A549 (cell line): Measurements from ENCODE around the gene MORN1. TPM values are rescaled to one million over a fixed set of nuclear protein-coding genes. Genes with fewer than 3 reads are reported as not detected.

ENCODE experiments used
- ATAC-seq, 2 experiments: fragments of 200-7000 bp in 1 of 2; fragments of >200 bp in 1 of 2; cut with Nextera tagmentation in 1 of 2; cut with Tn5 transposase in 1 of 2; 3 replicates each; pipeline versions ENCODE4 v1.8.0 to v1.9.1; 2018 to 2020; ENCODE audit warnings: mild to moderate bottlenecking in 1 of 2, moderate library complexity in 1 of 2
- CTCF ChIA-PET: fragments of 300-600 bp; sonication (Branson Sonifier 250); formaldehyde crosslinking; extraction: SDS; loops from one replicate; lab custom pipeline; 2021; ENCODE audit warnings: antibody characterized with exemption, inconsistent platforms; lab: Yijun Ruan, JAX
- POLR2A ChIA-PET: fragments of 350-600 bp; formaldehyde crosslinking; extraction: SDS; loops from one replicate; lab custom pipeline; 2021; ENCODE audit warnings: antibody characterized with exemption, inconsistent platforms; lab: Yijun Ruan, JAX
- DNase-seq, 2 experiments: peaks; one replicate each; pipeline versions ENCODE4 v3.0.0 to v3.0.0-alpha.2; 2011 to 2016; ENCODE audit warnings: low read depth in 1 of 2, low spot score in 1 of 2
- FAIRE-seq: peaks from 2 replicates; lab custom pipeline; 2011; peaks lifted over from hg19 to GRCh38; lab: Jason Lieb, UNC
- H3K27ac ChIP-seq, 2 experiments: fragments of >200 bp; sonication (Bioruptor Twin); formaldehyde crosslinking; 3 replicates each; pipeline ENCODE4 v1.5.1; 2016 to 2017
- H3K4me1 ChIP-seq: fragments of >200 bp; sonication (Bioruptor Twin); formaldehyde crosslinking; 3 replicates; pipeline ENCODE4 v1.6.1; 2016
- H3K4me2 ChIP-seq: fragments of >200 bp; sonication (Bioruptor Twin); formaldehyde crosslinking; 3 replicates; pipeline ENCODE4 v1.6.1; 2016
- H3K4me3 ChIP-seq: fragments of >200 bp; sonication (Bioruptor Twin); formaldehyde crosslinking; 3 replicates; pipeline ENCODE4 v1.5.1; 2016
- H3K9me3 ChIP-seq: fragments of >200 bp; sonication (Bioruptor Twin); formaldehyde crosslinking; 3 replicates; pipeline ENCODE4 v1.6.1; 2016
- CHD2 ChIP-seq: fragments of 150-350 bp; IDR thresholded peaks from 2 replicates; pipeline ENCODE4 v1.6.1; 2014; ENCODE audit warnings: low read length; ENCODE audit not compliant: partially characterized antibody
- EHF ChIP-seq: fragments of 250-450 bp; sonication (Bioruptor Pico); IDR thresholded peaks from 2 replicates; pipeline ENCODE4 v1.5.0; 2020; ENCODE audit warnings: mild to moderate bottlenecking
- FOSL2 ChIP-seq, 2 experiments: fragments of 450-650 bp in 1 of 2; fragments of >200 bp in 1 of 2; sonication (Bioruptor Twin) in 1 of 2; formaldehyde crosslinking; IDR thresholded peaks; 2 replicates each; pipeline versions ENCODE4 v1.5.0 to v1.6.1; 2016 to 2020; ENCODE audit warnings: mild to moderate bottlenecking in 1 of 2, moderate library complexity in 1 of 2
- FOXS1 ChIP-seq: fragments of 250-450 bp; sonication (Bioruptor Pico); IDR thresholded peaks from 2 replicates; pipeline ENCODE4 v1.5.0; 2020; ENCODE audit warnings: mild to moderate bottlenecking, moderate library complexity
- GATA3 ChIP-seq: IDR thresholded peaks from 2 replicates; pipeline ENCODE4 v1.6.1; 2012; ENCODE audit warnings: borderline replicate concordance
- HOXA7 ChIP-seq: fragments of 250-450 bp; sonication (Bioruptor Pico); IDR thresholded peaks from 2 replicates; pipeline ENCODE4 v1.5.0; 2020; ENCODE audit warnings: mild to moderate bottlenecking, moderate library complexity
- HOXB13 ChIP-seq: fragments of 250-450 bp; sonication (Bioruptor Pico); IDR thresholded peaks from 2 replicates; pipeline ENCODE4 v1.5.0; 2020; ENCODE audit warnings: low read depth, mild to moderate bottlenecking, moderate library complexity
- JUNB ChIP-seq: fragments of >200 bp; sonication (Bioruptor Twin); formaldehyde crosslinking; IDR thresholded peaks from 2 replicates; pipeline ENCODE4 v1.6.1; 2016
- KDM1A ChIP-seq: fragments of 200-600 bp; sonication (generic); IDR thresholded peaks from 2 replicates; pipeline ENCODE4 v1.6.1; 2016; ENCODE audit warnings: low read depth, mild to moderate bottlenecking
- MYC ChIP-seq: IDR thresholded peaks from 2 replicates; pipeline ENCODE4 v1.6.1; 2012; ENCODE audit warnings: mild to moderate bottlenecking, inconsistent platforms, low read length, improper control_type of control experiment, borderline replicate concordance
- NFE2L2 ChIP-seq: fragments of 150-350 bp; conservative IDR thresholded peaks from 2 replicates; pipeline ENCODE4 v1.6.1; 2014; ENCODE audit warnings: low read length
- NPAS2 ChIP-seq: fragments of 250-450 bp; sonication (Bioruptor Pico); IDR thresholded peaks from 2 replicates; pipeline ENCODE4 v1.8.0; 2022; ENCODE audit warnings: mild to moderate bottlenecking, moderate library complexity, borderline replicate concordance
- PHF8 ChIP-seq: fragments of 200-600 bp; sonication (generic); IDR thresholded peaks from 2 replicates; pipeline ENCODE4 v1.6.1; 2016; ENCODE audit warnings: low read depth, mild to moderate bottlenecking, antibody characterized with exemption, moderate library complexity, borderline replicate concordance
- POLR2A ChIP-seq: IDR thresholded peaks from 2 replicates; pipeline ENCODE4 v1.6.1; 2012; ENCODE audit warnings: mild to moderate bottlenecking, low read length
- POLR2AphosphoS2 ChIP-seq: conservative IDR thresholded peaks from 2 replicates; pipeline ENCODE4 v1.6.1; 2012; ENCODE audit warnings: low read length, improper control_type of control experiment, inconsistent platforms
- RFX5 ChIP-seq: fragments of 450-650 bp; IDR thresholded peaks from 2 replicates; pipeline ENCODE4 v1.7.1; 2014; ENCODE audit warnings: antibody characterized with exemption, mild to moderate bottlenecking, moderate library complexity
- SREBF2 ChIP-seq: fragments of 450-650 bp; IDR thresholded peaks from 2 replicates; pipeline ENCODE4 v1.6.1; 2014; ENCODE audit warnings: mild to moderate bottlenecking, moderate library complexity
- TFCP2L1 ChIP-seq: fragments of 250-450 bp; sonication (Bioruptor Pico); IDR thresholded peaks from 2 replicates; pipeline ENCODE4 v1.5.0; 2021; ENCODE audit warnings: mild to moderate bottlenecking
- ZFP36 ChIP-seq: fragments of 450-650 bp; IDR thresholded peaks from 2 replicates; pipeline ENCODE4 v1.6.1; 2014; ENCODE audit warnings: borderline replicate concordance; ENCODE audit not compliant: partially characterized antibody
- WGBS: methylation state at CpG from one replicate; pipeline ENCODE4 v1.1.6; 2017; ENCODE audit errors: missing lambda C conversion rate; 5-methylcytosine and 5-hydroxymethylcytosine counted together
- polyA plus RNA-seq, 4 experiments: library from polyadenylated mRNA; depleted of rRNA in 3 of 4; stranded (reverse); fragments of >200 nt; fragmentation: RNase III in 1 of 4; extraction: RNeasy Plus Mini Kit Qiagen cat#74134 plus additional on column Dnase treatment in 1 of 4; gene quantifications; 2 replicates in 3 of 4; 3 replicates in 1 of 4; pipeline ENCODE4 v1.2.3, GENCODE V29; 2011 to 2017
- TF ChIP-seq, protein P1 (sequence below): fragments of >200 bp; sonication (Bioruptor Twin); formaldehyde crosslinking; IDR thresholded peaks from 3 replicates; pipeline ENCODE4 v1.6.1; 2016
- TF ChIP-seq, protein P2 (sequence below): fragments of 200-600 bp; sonication (generic); IDR thresholded peaks from 2 replicates; pipeline ENCODE4 v1.6.1; 2016; ENCODE audit warnings: antibody characterized with exemption, mild to moderate bottlenecking, moderate library complexity
- TF ChIP-seq, protein P3 (sequence below): IDR thresholded peaks from 2 replicates; pipeline ENCODE4 v1.6.1; 2012
- TF ChIP-seq, protein P4 (sequence below): fragments of 250-450 bp; sonication (Bioruptor Pico); IDR thresholded peaks from 2 replicates; pipeline ENCODE4 v1.5.0; 2021; ENCODE audit warnings: mild to moderate bottlenecking, moderate library complexity, borderline replicate concordance

Gene MORN1
- polyA plus RNA-seq, 2 of the 4 experiments (the other 2 are of a cell fraction), result 6.9 to 8.9 TPM

DNA sequence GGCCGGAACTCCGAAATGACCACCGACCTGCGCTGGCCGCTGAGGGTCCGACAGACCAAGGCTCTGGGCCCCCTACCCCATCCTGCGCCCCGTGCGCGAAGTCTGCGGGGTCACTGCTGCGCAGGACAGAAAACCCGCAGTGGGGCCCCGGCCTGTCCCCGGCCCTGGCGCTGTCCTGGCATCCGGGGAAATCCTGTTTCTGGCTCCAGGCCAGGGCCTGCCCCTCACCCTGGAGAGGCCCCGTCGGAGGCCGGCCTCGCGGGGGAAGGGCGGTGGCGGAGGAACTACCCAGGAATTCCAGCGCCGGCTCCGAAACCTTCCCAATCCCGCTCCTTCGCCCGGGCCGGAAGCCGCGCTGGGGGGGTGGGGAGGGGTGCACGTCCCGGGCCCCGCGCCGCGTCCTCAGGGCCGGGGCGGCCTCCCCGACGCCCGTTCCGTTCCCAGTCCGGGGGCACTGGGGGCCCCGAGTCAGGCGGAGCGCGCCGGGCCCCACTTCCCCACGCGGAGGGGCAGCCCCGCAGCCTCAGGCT is 77.0 kb downstream of the MORN1 start:
- Histone ChIP-seq H3K4me3 (peak overlapping the region; percentile 85), H3K9me3 (no peaks in the 10 kb centered on the region), H3K27ac (peak overlapping the region; percentile 88 to 100), H3K4me1 (peaks cover 34% of the 10 kb centered on the region), H3K4me2 (peak overlapping the region; percentile 74)
- ATAC-seq (peak; percentile 5 to 41; a peak in 3 of 6 replicates), DNase-seq (peak; percentile 39 to 46), FAIRE-seq (no peak)
- ChIA-PET CTCF (interaction anchor here (0.7 to 2.6 kb wide), 6 partner anchors 8 to 119 kb away, joined by 3 to 10 read pairs (median 4); partner anchors contain the start of gene FAAP20), POLR2A (interaction anchor here (1.3 to 1.7 kb wide), 2 partner anchors 67 to 119 kb away, joined by 4 to 6 read pairs; partner anchors contain the start of gene FAAP20)
- WGBS, result no CpG with 5 or more reads among the region's 54 CpGs
- TF ChIP-seq NPAS2 (CRISPR knock-in tag) (no peak), NFE2L2 (no peak), POLR2AphosphoS2 (no peak), EHF (no peak), ZFP36 (no peak), RFX5 (no peak), FOXS1 (no peak), GATA3 (no peak), PHF8 (no peak), JUNB (no peak), HOXB13 (CRISPR knock-in tag) (no peak), TFCP2L1 (no peak), SREBF2 (no peak)
- TF ChIP-seq, protein P1, sequence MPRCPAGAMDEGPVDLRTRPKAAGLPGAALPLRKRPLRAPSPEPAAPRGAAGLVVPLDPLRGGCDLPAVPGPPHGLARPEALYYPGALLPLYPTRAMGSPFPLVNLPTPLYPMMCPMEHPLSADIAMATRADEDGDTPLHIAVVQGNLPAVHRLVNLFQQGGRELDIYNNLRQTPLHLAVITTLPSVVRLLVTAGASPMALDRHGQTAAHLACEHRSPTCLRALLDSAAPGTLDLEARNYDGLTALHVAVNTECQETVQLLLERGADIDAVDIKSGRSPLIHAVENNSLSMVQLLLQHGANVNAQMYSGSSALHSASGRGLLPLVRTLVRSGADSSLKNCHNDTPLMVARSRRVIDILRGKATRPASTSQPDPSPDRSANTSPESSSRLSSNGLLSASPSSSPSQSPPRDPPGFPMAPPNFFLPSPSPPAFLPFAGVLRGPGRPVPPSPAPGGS, result no peak
- TF ChIP-seq, protein P2, sequence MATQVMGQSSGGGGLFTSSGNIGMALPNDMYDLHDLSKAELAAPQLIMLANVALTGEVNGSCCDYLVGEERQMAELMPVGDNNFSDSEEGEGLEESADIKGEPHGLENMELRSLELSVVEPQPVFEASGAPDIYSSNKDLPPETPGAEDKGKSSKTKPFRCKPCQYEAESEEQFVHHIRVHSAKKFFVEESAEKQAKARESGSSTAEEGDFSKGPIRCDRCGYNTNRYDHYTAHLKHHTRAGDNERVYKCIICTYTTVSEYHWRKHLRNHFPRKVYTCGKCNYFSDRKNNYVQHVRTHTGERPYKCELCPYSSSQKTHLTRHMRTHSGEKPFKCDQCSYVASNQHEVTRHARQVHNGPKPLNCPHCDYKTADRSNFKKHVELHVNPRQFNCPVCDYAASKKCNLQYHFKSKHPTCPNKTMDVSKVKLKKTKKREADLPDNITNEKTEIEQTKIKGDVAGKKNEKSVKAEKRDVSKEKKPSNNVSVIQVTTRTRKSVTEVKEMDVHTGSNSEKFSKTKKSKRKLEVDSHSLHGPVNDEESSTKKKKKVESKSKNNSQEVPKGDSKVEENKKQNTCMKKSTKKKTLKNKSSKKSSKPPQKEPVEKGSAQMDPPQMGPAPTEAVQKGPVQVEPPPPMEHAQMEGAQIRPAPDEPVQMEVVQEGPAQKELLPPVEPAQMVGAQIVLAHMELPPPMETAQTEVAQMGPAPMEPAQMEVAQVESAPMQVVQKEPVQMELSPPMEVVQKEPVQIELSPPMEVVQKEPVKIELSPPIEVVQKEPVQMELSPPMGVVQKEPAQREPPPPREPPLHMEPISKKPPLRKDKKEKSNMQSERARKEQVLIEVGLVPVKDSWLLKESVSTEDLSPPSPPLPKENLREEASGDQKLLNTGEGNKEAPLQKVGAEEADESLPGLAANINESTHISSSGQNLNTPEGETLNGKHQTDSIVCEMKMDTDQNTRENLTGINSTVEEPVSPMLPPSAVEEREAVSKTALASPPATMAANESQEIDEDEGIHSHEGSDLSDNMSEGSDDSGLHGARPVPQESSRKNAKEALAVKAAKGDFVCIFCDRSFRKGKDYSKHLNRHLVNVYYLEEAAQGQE, result no peak

DNA sequence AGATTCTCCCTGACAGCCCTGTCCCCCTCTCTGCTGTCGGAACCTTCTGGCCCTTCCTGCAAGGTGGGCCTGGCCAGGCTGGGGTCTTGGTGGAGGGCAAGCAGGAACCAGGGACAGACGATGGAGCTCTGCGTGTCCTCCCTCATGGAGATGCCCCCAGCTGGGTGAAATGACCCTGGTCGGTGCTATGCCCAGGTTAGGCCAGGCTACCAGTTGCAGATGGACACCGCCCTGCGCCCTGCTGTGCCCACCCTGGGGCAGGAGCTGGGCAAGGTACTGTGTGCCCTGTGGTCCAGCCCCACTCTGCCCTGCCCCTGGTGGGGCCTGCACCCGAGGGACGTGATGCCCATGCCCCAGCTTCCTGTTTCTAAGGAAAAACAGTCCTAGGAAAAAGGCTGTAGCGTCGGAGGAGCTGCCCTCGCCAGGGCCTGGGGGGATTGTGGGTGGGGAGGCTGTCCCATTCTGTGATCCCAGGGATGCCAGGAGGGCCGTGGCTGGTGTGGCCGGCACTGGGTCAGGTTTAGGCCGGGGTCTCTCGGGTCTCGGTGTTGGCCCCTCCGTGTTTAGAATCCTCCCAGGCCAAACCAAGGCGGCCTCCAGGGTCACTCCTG is 77.6 kb downstream of the MORN1 start:
- ChIA-PET CTCF (interaction anchor here (0.7 to 2.6 kb wide), 4 partner anchors 9 to 118 kb away, joined by 3 to 10 read pairs (median 6); partner anchors contain the start of gene FAAP20), POLR2A (no interaction called here)
- peak overlapping the region; percentile 85 for H3K4me3 ChIP-seq
- H3K4me2 ChIP-seq, result peak overlapping the region; percentile 74
- no peaks in the 10 kb centered on the region for H3K9me3 ChIP-seq
- no CpG with 5 or more reads among the region's 18 CpGs for WGBS
- FAIRE-seq (no peak), ATAC-seq (peak in 1 of 2 experiments; percentile 5; a peak in 2 of 6 replicates), DNase-seq (no peak)
- peak overlapping the region; percentile 88 to 100 for H3K27ac ChIP-seq
- peaks cover 34% of the 10 kb centered on the region for H3K4me1 ChIP-seq
- no peak for TF ChIP-seq SREBF2
- no peak for TF ChIP-seq NPAS2 (CRISPR knock-in tag)
- TF ChIP-seq, protein P3, sequence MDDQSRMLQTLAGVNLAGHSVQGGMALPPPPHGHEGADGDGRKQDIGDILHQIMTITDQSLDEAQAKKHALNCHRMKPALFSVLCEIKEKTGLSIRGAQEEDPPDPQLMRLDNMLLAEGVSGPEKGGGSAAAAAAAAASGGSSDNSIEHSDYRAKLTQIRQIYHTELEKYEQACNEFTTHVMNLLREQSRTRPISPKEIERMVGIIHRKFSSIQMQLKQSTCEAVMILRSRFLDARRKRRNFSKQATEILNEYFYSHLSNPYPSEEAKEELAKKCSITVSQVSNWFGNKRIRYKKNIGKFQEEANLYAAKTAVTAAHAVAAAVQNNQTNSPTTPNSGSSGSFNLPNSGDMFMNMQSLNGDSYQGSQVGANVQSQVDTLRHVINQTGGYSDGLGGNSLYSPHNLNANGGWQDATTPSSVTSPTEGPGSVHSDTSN, result no peak
- TF ChIP-seq, protein P4, sequence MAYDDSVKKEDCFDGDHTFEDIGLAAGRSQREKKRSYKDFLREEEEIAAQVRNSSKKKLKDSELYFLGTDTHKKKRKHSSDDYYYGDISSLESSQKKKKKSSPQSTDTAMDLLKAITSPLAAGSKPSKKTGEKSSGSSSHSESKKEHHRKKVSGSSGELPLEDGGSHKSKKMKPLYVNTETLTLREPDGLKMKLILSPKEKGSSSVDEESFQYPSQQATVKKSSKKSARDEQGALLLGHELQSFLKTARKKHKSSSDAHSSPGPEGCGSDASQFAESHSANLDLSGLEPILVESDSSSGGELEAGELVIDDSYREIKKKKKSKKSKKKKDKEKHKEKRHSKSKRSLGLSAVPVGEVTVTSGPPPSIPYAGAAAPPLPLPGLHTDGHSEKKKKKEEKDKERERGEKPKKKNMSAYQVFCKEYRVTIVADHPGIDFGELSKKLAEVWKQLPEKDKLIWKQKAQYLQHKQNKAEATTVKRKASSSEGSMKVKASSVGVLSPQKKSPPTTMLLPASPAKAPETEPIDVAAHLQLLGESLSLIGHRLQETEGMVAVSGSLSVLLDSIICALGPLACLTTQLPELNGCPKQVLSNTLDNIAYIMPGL (CRISPR knock-in tag), result no peak
- no peak for TF ChIP-seq FOSL2 (IDR thresholded peaks at IDR 0.05)
- no peak for TF ChIP-seq FOSL2 (CRISPR knock-in tag; IDR thresholded peaks at IDR 0.05)
- no peak for TF ChIP-seq MYC
- no peak for TF ChIP-seq KDM1A
- TF ChIP-seq POLR2A, result no peak
- no peak for TF ChIP-seq ZFP36
- no peak for TF ChIP-seq GATA3
- no peak for TF ChIP-seq FOXS1
- no peak for TF ChIP-seq HOXA7 (CRISPR knock-in tag)
- no peak for TF ChIP-seq EHF
- TF ChIP-seq CHD2, result no peak
- TF ChIP-seq POLR2AphosphoS2, result no peak
